Right lung (tissue), 5 donors: ENCODE data around the gene CASP10. TPM values are rescaled to one million over a fixed set of nuclear protein-coding genes. Genes with fewer than 3 reads are reported as not detected.
"Not testable (repeated sequence)": the region's sequence is repeated elsewhere in the genome, so short reads cannot be mapped to it uniquely, and the experiment has no call there.

Source experiments
- DNase-seq, 2 donors: peaks; one replicate each; pipeline ENCODE4 v3.0.0-alpha.2; 2013
- polyA plus RNA-seq, 5 donors: library from polyadenylated mRNA; unstranded; fragments of 120-200 nt; gene quantifications; one replicate each; pipeline versions ENCODE4 v1.2.1 to v1.2.3, GENCODE V29; 2013; ENCODE audit warnings: inconsistent platforms in 1 of 5, low replicate concordance in 1 of 5; ENCODE audit not compliant: insufficient read length in 5 of 5, insufficient read depth in 1 of 5

Gene CASP10
- polyA plus RNA-seq, 5 donors, result 9.7 to 19.7 (median 16.2) TPM

DNA sequence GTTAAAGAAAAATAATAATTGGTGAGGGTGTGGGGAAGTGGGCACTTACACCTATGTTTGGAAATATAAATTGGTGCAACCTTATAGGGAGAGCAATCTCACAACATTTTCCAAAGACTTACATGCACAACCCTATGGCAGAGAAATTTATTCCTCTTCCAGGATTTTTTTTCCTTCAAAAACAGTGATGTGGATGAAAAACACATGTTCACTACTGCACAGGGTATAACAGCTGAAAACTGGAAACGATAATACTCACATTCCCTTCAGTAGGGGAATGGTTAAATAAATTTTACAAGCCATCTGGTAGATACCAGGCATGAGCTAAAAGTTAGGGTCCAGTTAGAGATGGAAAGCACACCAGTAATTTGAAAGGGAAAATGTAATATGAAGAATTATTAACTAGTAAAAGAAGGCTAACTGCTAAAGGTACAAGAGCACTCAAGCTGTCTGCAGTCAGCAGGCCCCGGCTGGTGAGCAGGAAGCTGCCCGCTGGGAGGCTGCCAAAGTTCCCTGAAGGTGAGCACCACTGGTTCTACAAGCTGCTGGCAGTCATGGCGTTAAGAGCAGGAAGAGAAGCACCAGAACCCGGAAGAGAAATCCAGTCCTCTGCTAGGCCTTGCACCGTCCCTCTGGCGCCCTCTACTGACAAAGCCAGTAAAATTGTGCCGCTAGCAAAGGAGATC is 49.0 kb downstream of the CASP10 start:
- DNase-seq, result peak; percentile 84 to 85

DNA sequence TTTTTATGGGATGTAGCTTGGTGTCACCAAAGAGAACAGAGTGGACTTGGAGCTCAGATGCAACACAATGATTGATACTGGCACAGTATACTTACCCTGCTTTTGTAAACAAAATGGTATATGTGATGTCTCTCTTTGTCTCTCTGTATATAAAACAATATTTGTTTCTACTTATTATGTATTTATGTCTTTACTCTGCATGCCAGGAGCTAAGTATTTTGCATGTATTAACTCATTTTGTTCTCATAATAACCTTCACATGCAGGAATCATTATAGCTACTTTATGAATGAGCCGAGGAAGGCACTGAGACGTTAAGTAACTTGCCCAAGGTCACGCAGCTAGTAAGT is 49.5 kb downstream of the CASP10 start:
- DNase-seq, result no peak

DNA sequence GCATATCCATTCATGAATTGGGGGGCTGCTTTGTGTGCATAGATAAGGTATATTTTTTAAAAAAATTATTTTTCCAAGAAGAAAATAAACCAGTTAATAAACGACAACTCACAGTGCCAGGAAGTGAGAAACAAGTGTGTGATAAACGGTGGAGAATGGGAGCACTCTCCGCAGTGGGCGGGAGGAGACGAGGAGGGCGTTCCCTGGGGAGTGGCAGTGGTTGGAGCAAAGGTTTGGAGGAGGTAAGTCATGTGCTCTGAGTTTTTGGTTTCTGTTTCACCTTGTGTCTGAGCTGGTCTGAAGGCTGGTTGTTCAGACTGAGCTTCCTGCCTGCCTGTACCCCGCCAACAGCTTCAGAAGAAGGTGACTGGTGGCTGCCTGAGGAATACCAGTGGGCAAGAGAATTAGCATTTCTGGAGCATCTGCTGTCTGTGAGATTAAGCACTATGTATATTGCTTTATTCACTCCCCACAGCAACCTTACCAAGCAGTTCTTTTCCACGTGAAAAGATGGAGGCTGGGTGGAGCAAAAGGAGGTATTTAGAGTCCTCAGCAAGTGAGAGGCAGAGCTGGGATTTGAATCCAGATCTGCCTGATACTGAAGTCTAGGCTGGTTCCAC is 50.4 kb downstream of the CASP10 start:
- no peak for DNase-seq

DNA sequence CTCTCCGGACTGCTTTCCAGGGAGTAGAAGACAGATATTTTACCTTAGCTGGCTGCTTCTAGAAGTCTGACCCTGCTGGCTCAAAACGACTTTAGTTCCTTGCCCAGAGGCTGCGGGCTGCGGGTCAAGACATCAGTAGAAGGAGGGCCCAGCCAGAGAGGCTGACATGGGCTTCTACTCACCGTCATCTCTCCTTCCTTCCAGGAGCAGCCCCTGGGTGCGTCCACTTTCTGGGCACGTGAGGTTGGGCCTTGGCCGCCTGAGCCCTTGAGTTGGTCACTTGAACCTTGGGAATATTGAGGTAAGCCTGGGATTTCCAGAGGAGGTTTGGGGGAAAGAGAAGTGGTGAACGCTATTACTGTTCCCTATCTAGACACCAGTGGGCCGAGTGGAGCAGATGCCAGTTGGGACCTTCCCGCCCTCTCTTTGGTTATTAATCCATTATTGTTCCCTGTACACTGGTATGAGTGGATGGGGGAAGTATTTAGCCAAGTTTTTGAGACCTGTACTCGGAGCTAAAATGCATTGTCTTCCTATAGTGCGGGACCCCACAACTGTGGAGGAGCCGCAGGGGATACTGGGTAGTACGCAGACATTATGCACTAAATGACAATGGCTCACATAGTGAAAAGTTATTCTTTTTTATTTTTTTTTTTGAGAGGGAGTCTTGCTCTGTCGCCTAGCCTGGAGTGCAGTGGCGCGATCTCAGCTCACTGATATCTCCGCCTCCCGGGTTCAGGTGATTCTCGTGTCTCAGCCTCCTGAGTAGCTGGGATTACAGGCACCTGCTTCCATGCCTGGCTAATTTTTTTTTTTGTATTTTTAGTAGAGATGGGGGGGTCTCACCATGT is 51.1 kb downstream of the CASP10 start:
- no peak for DNase-seq

DNA sequence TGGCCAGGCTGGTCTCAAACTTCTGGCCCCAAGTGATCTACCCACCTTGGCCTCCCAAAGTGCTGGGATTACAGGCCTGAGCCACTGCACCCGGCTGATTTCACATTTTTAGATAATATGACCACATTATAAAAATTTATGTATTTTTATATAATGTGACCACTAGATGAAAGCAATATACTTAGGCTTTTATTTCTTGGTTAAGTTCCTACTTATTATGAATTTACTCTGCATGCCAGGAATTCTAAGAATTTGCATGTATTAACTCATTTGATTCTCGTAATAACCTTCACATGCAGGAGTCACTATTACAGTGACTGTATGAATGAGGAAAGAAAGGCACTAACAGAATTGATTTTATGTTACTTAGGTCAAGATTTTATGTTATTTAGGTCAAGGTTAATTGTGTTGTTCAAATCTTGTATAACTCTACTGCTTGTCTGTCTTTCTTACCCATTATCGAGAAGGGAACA is 51.8 kb downstream of the CASP10 start:
- no peak for DNase-seq

DNA sequence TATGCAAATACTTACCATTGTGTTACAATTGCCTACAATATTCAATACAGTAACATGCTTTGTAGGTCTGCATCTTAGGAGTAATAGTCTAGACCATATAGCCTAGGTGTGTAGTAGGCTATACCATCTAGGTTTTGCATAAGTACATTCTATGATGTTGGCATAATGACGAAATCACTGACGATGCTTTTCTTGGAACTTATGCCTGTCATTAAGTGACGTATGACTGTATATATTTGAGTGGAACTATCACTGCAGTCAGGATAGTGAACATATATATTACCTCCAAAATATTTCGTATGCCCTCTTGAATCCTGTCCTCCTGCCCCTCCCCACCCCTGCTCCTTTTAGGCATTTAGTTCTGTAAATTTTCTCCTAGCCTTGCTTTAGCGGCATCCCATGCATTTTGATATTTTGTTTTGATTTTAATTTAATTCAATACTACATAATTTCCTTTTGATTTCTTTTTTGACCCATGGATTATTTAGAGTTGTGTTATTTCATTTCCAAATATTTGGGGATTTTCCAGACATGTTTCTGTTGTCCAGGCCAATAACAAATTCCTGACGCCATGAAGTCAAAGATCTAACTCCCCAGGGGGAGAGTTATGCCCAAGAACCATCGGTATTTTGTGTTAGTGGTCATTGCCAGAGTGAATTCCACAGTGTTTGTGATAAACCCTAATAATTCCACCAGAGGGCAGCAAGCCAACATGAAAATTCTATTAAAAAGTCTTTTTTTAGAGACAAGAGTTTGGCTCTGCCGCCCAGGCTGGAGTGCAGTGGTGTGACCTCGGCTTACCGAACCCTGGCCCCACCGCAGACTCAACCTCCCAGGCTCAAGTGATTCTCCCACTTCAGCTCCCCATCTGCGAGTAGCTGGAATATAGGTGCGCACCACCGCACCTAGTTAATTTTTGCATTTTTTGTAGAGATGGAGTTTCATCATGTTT is 53.2 kb downstream of the CASP10 start:
- peak; percentile 79 to 85 for DNase-seq

DNA sequence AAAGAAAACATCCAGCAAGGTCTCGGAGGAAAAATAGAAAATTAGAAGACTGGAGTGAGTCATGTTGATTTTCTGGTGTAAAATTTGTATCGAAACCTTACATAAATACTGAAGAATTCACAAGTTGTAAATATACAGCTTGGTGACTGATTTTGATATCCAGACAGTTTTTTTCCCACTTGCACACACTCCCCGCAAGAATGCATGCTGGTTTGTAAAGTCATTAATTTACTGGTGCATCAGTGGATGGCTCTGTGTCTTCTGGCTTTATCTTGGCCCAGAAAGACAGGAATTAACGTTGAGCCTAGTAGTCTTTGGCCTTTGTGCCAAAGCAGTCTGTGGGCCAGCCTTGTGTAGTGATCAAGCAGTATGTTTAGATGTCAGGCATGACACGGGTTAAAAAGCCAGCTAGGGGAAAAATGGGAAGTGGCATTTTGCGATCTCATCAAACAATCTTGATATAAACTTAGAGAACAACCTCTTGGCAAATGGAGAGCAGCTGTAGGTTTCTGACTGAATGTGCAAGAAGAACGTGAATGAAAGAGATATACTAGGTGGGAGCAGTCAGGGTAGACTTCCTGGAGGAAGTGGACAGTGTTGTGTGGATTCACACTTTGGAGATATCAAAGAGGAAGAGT is 54.7 kb downstream of the CASP10 start:
- no peak for DNase-seq

DNA sequence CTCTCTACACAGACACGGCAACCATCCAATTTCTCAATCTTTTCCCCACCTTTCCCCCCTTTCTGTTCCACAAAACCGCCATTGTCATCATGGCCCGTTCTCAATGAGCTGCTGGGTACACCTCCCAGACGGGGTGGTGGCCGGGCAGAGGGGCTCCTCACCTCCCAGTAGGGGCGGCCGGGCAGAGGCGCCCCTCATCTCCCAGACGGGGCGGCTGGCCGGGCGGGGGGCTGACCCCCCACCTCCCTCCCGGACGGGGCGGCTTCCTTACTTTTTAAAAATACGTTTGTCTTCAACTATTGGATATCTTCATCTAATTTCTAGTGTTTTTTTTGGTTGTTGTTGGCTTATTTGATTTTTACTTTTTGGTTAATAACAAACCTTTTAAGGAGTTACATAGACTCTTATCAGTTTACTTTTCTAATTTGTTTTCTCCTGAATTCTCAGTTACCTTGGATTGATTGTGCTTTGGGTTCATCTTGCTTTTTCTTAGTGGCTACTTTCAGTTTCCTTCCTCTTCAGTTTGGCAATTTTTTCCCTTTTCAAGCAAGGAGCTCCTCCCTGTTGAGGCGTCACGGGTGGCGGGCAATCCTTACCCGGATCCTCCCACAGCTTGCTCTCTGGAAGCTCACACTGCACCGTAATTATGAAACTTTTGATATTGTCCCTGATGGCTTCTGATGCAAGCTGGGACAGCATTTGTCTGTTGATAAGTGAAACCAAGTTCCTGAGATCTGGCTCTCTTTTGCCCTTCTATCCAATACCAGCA is 56.4 kb downstream of the CASP10 start:
- DNase-seq, result not testable (repeated sequence)

DNA sequence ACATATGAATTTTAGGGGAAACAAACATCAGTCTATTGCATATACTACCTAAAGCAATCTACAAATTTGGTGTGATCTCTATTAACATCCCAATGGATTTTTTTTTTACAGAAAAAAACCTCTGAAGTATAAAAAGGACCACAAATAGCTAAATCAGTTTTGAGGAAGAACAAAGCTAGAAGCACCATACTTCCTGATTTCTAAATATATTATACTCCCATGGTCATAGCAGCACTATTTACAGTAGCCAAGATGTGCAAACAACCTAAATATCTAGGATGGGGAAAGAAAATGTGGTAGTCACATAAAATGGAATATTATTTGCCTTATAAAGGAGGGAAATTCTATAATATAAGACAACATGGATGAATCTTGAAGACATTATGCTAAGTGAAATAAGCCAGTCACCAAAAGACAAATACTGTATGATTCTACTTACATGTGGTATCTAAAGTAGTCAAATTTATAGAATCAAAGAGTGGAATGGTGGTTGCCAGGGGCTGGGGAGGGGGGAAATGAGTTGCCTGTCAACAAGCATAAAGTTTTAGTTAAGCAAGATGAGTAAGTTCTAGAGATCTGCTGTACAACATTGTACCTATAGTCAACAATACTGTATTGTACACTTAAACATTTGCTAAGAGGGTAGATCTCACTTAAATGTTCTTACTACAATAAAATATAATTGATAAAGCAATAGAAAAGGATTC is 59.8 kb downstream of the CASP10 start:
- no peak for DNase-seq

DNA sequence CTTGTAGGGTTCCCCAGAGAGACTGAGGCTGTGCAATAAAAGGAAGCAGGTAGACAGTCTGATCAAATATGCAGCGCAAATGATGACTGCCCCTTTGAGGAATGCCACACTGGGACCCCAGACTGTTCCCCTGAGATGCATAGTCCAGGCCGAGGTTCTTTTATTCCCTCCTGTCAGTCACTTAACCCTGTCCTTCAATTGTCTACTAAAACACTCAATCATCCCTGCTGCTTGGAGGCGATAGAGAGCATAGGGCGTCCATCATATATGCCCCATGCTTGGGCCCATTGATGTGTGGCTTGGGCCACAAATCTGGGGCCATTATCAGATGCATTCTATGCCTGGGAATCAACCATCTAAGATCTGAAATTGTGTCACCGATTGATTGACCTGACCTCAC is 61.9 kb downstream of the CASP10 start:
- no peak for DNase-seq

DNA sequence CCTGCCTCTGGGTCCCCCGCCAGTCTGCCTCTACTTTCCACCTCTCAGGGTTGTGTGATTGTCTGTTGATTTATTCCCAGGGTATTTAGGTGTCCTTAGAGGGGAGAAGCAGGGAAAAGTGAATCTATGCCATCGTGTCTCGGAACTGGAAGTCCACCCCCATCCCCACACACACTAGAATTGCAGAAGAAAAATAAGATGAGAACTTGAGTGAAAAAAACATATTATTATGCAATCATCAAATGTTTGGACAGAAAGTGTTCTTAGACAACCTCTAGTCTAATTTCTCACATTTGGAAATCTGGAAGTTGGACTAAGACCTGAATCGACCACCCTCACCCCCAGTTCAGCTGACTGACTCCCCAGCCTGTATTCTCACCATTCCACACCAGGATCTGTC is 63.3 kb downstream of the CASP10 start:
- no peak for DNase-seq

DNA sequence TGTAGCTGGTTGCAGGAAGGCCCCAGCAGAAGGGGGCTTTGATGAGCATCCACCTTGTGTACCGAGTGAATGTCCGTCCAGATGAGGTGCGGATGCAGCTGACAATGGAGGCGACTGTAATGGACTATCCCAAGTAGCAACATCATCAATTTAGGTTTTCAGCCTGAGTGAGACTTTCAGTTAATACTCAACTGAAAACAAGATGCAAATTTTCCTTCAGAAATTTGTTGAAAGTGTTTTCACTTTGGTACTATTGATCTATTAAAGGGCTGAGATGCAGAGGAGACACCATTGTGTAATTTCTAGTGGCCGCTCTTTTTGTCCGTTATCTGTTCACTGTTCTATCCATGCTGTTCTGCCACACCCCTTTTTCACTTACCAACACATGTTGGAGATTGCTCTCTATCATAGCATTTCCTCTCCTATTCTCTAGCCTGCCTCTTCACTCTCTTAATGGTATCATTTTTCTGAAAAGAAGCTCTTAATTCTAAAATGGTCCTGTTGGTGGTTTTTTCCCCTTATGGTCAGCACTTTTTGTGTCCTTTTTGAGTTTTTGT is 65.4 kb downstream of the CASP10 start:
- no peak for DNase-seq

DNA sequence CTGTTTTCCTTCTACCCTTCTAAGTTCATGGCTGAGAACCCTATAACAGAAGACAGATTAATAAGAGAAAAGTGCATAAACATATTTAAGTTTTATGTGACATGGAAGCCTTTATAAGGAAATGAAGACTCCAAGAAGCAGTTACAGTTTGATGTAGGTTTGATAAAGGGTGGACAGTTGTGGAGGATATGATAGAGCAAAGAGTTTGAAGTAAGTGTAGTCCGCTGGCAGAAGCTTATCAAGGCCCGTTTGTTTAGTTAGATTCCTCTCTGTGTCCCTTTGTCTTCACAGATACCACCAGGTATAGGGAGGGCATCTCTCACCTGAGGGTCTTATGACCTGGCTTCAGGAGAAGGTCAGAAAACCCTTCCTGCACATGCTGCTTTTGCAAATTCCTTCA is 66.9 kb downstream of the CASP10 start:
- DNase-seq, result no peak

DNA sequence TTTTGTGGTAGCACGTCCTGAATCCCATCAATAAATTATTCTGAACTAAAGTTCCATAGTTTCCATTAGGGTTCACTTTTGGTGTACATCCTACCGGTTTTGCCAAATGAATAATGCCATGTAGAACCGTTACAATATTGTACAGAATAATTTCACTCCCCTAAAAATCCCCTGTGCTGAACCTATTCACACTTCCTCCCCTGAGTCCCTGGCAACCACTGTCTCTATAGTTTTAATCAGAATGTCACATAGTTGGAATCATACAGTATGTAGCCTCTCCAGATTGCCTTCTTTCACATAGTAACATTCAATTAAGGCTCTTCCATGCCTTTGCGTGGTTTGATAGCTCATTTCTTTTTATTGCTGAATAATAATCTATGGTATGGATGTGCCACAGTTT is 67.8 kb downstream of the CASP10 start:
- no peak for DNase-seq

DNA sequence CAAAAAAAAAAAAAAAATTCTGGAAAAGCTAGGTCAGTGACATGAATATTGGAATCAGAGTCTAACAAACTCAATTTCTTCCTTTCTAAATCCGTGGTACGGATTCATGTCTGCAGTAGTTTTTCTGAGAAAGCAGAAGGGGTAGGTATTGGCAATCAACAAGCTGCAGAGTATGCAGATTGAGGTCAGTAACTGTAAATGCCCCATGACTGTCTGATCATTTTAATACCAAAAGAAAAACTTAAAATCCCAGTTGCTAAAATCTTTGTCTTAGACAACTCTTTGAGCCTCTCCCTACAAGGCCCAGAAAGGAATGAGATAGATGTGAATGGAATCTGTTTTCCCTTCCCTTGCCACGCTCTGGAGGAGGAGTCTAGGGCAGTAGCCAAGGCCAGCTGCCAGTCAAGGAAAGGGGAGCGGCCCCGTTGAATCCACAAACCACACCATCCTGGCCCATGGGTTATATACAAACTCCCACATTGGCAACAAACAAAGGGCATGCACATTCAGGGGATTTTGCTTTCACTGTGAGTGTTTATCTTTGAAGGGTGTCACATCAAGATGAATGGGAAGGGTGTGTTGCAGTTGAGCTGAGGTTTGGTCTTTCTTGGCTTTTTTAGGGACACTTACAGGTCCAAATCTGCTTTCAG is 71.3 kb downstream of the CASP10 start:
- DNase-seq, result no peak

DNA sequence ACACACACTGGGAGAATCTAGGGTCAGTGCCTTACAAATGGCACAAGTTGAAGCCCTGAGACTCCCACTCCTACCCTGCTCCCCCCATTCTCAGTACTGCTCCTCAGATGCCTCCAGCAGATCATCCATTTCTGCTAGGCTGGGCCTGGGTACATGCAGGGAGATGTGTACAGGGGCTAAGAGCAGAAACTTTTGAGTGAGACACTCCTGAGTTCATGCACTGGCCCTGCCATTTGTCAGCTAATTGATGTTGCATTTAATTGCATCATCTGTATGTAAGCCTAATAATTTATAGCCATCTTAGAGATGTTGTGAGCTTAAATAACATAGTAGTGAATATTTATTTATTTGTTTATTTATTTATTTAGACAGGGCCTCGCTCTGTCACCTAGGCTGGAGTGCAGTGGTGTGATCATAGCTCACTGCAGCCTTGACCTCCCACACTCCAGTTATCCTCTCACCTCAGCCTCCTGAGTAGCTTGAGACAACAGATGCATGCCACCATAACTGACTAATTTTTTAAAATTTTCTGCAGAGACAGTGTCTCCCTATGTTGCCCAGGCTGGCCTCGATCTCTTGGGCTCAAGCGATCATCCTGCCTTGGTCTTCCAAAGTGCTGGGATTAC is 72.6 kb downstream of the CASP10 start:
- DNase-seq, result no peak

DNA sequence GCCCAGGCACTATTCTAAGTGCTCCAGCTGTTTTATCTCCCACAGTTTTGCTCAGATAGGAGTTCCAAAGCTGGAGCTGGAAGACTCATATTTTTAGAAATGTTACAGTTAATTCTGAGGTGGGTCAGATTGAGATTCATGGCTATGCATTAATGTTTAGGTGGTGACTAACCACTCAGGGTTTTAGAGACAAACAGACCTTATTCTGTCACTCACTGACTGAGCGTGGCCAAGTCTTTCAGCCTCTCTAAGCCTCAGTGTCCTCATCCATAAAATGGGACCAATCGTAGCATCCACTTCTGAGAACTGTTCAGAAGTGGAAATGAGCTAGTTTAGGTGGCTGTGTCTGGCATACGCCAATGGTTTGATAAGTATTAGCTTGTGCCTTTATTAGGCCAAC is 73.1 kb downstream of the CASP10 start:
- no peak for DNase-seq

DNA sequence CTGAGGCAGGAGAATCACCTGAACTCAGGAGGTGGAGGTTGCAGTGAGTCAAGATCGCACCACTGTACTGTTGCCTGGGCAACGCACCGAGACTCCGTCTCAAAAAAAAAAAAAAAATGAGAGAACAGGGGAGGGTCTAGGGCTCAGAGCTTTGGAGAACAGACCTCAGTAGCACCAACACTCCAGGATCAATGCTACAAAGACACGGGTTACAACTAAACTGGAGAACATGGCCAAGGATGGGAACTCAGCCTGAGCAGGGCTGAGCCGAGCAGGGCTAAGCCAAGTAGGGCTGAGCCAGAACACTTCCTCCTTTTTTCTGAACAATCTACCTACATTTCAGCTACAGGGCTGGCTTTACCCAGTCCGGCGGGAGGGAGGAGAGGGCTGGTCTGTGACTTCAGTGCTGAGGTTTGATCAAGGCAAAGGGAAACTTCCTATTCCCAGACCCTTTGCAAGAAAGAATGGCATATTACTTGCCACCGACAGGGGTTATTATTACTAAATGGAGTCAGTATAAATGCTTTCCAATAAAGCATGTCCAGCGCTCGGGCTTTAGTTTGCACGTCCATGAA is 74.5 kb downstream of the CASP10 start:
- DNase-seq, result no peak
